Renal cortex interstitium (tissue), 11 donors: ENCODE measurements around the gene KIFC3. TPM values are rescaled to one million over a fixed set of nuclear protein-coding genes. Genes with fewer than 3 reads are reported as not detected.

ENCODE experiments used
- DNase-seq, 11 donors: peaks; one replicate each; pipeline ENCODE4 v3.0.0-alpha.2; 2013; ENCODE audit warnings: low read depth in 9 of 11, low spot score in 4 of 11; ENCODE audit errors: extremely low read depth in 1 of 11
- polyA plus RNA-seq, 3 donors: library from polyadenylated mRNA; unstranded; fragments of 120-200 nt; gene quantifications; one replicate each; pipeline ENCODE4 v1.2.1, GENCODE V29; 2013; ENCODE audit not compliant: insufficient read length in 3 of 3

Gene KIFC3
- polyA plus RNA-seq, 3 donors: 40.0 to 92.3 (median 58.4) TPM

- DNase-seq: no peak
These were observed 41.7 kb downstream of the KIFC3 start for GRCh38 chr16:57760357-57761160.

GRCh38 chr16:57759541-57760356, 42.5 kb downstream of the KIFC3 start:
- DNase-seq: no peak

GRCh38 chr16:57759131-57759530, 43.2 kb downstream of the KIFC3 start:
- no peak for DNase-seq

DNA sequence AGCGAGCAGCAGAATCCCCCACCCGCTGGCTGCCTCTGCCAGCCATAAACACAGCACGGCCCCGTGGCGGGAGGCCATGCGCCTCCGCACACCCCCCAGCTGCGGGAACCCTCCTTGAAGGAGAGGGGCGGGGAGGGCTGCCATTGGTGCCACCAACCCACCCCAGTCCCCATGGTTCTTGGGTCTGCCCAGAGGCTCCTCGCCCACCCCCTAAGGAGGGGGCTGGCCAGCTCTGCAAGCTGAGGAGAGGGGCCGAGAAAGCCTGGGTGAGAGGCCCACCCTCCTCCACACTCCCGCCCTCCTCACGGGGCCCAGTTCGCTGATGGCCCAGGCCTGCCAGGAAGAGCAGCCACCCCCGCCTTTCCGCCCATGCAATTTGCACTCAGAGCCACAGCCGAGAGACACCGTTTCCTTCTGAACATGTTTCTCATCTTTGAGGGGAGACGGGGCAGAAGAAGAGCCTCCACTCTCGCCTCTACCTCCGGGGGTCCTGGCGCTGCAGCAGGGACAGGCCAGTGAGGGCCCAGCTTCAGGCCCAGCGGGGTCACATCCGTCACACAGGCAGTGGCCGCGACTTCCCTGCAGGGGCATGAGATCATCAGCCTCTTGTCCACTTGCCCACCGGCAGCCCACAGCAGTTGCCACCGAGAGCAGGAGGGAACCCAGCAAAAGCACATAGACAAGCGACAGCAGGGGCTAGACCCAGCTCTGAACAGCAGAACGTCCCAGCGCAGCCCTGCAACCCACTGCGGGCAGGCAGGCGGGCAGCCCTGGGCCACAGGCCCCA, 43.8 kb downstream of the KIFC3 start:
- DNase-seq: no peak

DNA sequence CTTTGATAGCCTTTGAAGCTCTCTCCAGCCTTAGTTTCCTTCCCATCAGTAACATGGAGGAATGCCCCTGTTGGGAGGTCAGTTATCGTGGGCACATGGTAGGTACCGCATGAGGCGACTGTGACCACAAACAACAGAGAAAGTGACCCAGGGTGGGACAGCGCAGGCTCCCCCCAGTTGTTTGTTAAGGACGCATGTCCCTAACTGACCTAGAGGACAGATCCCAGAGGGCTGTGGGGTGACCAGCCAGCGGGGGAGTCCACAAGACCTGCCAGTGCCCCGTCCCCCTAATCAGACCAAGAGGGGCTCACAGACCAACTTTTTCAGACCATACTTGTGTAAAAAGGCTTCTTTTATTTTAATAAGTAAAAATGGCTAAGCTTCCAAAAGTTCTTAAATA, 44.4 kb downstream of the KIFC3 start:
- no peak for DNase-seq

- DNase-seq: peak in 5 of 11 donors; percentile 31 to 65 (median 43)
These were observed 44.9 kb downstream of the KIFC3 start for GRCh38 chr16:57757326-57757786.

DNA sequence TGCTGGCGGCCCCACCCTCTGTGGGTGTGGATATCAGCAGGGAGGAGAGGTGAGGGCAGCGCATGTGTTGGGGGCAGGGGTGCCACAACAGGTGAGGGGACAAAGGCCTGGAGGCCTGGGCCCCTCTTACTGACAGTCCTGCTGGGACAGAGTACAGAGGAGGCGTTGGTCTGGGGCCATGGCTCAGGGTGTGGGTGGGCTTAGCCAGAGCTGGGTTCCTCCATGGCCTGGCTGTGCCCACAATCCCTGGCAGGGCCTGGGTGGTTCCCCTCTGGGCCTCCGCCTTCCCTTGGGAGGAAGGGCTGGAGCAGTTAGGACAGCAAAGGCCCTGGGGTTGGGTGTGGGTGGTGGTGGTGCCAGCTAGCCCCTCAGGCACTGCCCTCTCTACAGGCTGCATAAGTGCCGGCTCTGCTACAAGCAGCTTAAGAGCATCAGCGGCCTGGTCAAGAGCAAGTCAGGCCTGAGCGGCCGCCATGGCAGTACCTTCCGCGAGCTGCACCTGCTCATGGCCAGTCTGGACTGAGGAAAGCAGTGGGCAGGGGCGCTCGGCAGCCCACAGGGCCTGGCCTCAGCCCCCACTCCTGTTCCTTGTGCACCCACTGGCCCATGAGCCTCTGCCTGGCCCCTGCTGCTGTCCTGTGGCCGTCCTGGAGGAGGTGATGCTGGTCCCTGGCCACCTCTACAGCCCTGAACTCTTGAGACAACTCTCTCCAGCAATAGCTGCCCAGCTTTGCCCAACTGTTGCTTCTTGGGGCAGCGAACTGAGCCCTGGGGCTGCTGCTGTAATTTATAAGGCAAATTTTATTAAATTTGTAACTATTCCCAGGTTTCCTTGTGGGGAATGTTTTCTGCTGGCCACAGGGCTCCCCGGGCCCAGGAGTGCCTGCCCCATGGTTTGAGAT, 45.6 kb downstream of the KIFC3 start:
- no peak for DNase-seq

DNA sequence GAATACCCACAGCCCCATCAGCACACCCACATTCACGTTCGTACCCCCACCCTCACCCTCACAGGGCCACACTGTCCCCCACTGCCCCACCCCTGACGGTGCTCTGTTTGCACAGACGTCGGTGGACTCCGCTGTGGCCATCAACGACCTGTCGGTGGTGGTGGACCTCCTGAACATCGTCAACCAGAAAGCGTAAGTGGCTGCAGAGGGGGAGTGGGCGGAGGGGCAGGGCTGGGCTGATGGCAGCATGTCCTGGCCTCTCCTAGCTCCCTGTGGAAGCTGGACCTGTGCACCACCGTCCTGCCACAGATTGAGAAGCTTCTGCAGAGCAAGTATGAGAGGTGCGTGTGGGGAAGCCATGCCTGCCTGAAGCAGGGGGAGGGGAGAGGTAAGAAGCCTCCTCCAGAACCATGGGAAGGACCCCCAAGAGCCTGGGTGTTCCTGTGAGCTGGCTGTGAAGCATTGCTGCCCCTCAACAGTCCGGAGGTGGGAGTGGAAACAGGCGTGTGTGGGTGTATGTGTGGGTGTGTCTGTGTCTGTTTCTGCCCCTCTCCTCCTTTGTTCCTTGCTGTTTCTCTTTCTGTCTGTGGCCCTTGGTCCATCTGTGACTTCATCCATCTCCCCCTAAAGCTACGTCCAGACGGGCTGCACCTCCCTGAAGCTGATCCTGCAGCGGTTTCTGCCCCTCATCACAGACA, 46.4 kb downstream of the KIFC3 start:
- DNase-seq: no peak

DNA sequence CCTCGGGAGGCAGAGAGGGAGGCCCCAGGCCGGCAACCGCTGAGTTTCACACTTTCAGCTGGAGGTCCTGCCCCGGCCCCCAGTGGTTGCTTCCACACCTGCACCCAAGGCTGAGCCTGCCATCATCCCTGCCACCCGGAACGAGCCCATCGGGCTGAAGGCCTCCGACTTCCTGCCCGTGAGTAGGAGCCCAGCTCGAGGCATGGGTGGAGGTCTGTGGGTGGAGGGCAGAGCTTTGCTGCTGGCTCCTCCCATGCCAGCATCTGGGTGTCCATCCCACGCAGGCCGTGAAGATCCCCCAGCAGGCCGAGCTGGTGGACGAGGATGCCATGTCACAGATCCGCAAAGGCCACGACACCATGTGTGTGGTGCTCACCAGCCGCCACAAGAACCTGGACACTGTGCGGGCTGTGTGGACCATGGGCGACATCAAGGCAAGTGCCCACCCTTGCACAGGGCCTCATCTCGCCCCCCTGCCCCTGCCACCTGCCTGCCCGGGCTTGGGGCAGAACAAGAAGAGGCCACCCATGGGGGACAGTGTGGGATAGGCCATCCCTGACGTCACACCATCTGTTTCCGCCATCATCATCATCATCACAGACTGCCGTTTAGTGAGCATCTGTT, 47.1 kb downstream of the KIFC3 start:
- no peak for DNase-seq

GRCh38 chr16:57754354-57755060, 47.8 kb downstream of the KIFC3 start:
- no peak for DNase-seq

GRCh38 chr16:57753448-57754353, 48.6 kb downstream of the KIFC3 start:
- no peak for DNase-seq

DNA sequence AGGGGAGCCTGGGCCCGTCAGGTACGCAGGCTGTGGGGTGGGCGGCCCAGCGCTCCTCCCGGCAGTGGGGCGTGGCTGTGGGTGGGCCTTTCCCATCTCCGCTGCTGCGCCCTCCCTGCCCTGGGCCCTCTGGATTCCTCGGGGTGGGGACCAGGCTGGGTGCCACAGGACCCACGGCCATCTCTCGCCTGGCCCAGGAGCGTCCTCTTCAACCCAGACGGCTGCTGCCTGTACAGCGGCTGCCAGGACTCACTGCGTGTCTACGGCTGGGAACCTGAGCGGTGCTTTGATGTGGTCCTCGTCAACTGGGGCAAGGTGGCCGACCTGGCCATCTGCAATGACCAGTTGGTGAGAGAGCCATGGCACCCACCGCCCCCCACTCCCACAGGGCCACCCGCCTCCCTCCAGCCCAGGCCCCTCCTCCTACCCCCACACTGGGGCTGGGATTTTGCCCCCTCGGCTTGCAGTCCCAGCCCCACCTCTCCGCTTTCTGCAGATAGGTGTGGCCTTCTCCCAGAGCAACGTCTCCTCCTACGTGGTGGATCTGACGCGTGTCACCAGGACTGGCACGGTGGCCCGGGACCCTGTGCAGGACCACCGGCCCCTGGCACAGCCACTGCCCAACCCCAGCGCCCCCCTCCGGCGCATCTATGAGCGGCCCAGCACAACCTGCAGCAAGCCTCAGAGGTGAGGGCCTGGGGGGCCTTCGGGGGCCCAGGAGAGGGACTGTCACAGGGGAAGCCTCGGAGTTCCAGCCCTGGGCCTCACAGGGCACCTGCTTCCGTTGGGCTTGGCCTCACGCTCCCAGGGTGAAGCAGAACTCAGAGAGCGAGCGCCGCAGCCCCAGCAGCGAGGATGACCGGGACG, 49.5 kb downstream of the KIFC3 start:
- DNase-seq: no peak

DNA sequence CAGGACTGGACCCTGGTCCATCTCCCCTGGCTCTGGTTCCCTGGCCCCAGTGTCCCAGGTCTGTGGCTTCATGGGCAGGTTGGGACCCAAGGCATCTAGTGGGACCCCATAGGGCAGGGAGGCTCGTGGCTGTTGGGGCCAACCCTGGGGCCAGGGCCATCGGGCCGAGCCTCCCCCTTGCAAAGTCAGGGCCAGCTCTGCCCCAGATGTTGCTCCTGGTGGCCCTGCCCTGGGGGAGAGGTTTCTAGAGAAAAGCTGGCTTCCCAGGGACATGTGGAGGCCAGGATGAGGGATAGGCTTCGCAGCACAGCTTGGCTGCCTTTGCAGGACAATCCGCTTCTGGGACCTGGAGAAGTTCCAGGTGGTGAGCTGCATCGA, 50.1 kb downstream of the KIFC3 start:
- no peak for DNase-seq

DNA sequence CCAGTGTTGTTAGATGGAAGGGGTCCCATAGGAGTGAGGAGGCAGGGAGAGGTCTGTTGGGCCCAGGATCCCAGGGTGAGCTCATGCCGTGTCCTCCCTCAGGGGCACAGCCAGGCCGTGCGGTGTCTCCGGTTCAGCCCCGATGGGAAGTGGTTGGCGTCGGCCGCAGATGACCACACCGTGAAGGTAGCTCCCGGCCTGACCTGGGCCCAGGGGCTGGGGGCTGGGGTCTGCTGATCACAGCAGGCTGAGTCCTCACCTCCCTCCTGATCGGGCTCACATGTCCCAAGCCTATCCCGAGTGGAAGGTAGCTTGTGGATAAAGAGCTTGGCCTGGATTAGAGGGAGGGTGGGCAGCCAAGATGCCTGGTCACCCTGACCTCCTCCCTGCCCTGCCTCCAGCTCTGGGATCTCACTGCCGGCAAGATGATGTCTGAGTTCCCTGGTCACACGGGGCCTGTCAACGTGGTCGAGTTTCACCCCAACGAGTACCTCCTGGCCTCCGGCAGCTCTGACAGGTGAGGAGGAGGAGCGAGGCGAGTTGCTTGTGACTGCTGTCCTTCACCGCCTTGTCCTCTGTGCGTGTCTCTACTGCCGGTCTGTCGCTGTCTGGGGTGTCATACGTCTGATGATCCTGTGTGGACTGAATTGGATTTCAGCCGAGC, 50.6 kb downstream of the KIFC3 start:
- no peak for DNase-seq
